ENCODE data around the gene CDKN3. TPM values are rescaled to one million over a fixed set of nuclear protein-coding genes. Genes with fewer than 3 reads are reported as not detected.
"Not testable (repeated sequence)": the region's sequence is repeated elsewhere in the genome, so short reads cannot be mapped to it uniquely, and the experiment has no call there.

The CDKN3 gene
- total RNA-seq, 1 donor from 2014 or later: 39.4 TPM

DNA sequence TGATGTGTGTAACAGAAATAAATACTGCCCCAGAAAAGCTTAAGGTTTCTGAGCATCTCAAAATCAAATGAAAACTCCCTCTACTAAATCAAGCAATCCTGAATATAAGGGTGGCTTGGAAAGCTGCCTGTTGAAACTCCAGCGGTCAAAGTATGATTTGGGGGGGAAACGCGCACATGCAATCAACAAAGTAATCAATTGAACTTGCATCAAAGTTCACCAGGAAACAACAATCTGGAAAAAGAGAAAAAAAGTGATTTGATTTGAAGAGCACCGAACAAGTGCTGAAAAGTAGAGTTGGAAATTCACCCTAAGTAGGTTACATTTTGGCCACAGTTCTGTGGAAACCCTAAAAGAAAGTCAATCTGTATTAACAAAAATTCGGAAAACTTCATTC, 43.7 kb downstream of the CDKN3 start:
- H3K4me1 Mint-ChIP-seq: peaks cover 48% of the 10 kb centered on the region
- H3K36me3 Mint-ChIP-seq (ENCODE audit: low read depth): peaks cover 6% of the 10 kb centered on the region
- peak overlapping the region; percentile 97 for H3K4me3 Mint-ChIP-seq
- no peak for DNase-seq (ENCODE audit: low read depth, low spot score)
- H3K27me3 Mint-ChIP-seq (ENCODE audit: low read depth): no peaks in the 10 kb centered on the region
- H3K27ac Mint-ChIP-seq (ENCODE audit: unreplicated experiment): peak overlapping the region; percentile 93
- TF ChIP-seq, protein P1, sequence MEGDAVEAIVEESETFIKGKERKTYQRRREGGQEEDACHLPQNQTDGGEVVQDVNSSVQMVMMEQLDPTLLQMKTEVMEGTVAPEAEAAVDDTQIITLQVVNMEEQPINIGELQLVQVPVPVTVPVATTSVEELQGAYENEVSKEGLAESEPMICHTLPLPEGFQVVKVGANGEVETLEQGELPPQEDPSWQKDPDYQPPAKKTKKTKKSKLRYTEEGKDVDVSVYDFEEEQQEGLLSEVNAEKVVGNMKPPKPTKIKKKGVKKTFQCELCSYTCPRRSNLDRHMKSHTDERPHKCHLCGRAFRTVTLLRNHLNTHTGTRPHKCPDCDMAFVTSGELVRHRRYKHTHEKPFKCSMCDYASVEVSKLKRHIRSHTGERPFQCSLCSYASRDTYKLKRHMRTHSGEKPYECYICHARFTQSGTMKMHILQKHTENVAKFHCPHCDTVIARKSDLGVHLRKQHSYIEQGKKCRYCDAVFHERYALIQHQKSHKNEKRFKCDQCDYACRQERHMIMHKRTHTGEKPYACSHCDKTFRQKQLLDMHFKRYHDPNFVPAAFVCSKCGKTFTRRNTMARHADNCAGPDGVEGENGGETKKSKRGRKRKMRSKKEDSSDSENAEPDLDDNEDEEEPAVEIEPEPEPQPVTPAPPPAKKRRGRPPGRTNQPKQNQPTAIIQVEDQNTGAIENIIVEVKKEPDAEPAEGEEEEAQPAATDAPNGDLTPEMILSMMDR (conservative IDR thresholded peaks at IDR 0.05): no peak
- H3K9me3 Mint-ChIP-seq: no peaks in the 10 kb centered on the region

DNA sequence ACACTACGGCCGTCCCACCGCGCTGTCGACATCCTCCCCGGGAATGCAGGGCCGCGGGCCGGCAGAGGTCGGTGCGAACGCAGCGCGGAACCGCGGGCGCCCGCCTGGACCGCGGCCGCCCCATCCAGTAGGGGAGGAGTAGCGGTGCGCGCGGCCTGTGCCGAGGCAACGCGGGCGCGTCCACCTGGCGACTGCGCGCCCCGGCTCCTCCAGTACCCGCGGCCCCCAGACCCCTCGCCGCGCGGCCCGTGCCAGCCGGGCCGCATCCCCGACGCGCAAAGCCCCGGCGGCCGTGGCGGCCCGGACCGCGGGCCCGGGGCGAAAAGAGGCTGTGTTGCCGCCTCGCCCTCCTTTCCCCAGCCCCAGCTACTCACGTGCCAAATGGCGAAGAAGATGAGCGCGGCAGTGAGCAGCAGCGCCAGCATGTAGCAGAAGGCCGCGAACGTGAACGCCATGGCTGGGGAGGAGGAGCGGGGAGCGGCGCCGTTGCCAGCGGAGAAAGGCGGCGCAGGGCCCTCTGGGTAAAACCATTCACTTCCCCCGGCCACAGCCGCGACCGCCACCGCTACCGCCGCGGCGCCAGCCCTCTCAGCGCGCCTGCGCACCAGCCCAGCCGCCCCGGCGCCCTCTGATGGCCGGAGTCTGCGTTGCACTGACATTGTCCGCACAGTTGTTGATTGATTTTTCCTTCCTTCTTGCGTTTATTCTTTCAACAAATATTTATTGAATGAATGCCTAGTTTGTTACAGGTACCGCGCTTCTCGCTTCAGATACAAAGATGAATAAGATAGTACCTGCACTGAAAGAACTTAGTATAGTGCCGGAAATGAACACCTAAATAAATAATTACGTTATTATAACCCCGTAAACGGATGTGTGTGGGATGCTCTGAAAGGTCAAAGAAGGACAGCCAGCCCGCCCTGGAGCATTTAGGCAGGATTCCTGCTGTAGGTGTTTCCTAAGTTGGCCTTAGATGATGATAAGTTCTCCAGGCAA, 44.4 kb downstream of the CDKN3 start, which contains the start of gene CNIH1:
Gene CNIH1 (minus strand): TSS at position 502 of the 996 bp plus-strand sequence. CDS start 47 bp downstream, at position 455.
- Mint-ChIP-seq H3K4me1 (peaks cover 49% of the 10 kb centered on the region), H3K4me3 (peak within 1 kb of the TSS; percentile 97), H3K27ac (ENCODE audit: unreplicated experiment) (peak within 1 kb of the TSS; percentile 96), H3K9me3 (no peaks in the 10 kb centered on the region), H3K36me3 (ENCODE audit: low read depth) (peaks cover 6% of the 10 kb centered on the region), H3K27me3 (ENCODE audit: low read depth) (no peaks in the 10 kb centered on the region)
- peak; percentile 99 for DNase-seq (ENCODE audit: low read depth, low spot score)
- TF ChIP-seq, protein P1 (conservative IDR thresholded peaks at IDR 0.05): peak; percentile 90

DNA sequence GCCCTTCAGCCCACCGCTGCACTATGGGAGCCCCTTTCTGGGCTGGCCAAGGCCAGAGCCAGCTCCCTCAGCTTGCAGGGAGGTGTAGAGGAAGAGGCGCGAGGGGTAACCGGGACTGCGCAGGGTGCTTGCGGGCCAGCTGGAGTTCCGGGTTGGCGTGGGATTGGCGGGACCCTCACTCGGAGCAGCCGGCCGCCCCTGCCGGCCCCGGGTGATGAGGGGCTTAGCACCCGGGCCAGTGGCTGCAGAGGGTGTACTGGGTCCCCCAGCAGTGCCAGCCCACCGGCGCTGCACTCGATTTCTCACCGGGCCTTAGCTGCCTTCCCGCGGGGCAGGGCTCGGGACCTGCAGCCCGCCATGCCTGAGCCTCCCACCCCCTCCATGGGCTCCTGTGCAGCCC, 46.2 kb downstream of the CDKN3 start:
- not testable (repeated sequence) for H3K36me3 Mint-ChIP-seq (ENCODE audit: low read depth); H3K4me3 Mint-ChIP-seq; H3K9me3 Mint-ChIP-seq; DNase-seq (ENCODE audit: low read depth, low spot score); H3K27me3 Mint-ChIP-seq (ENCODE audit: low read depth); H3K27ac Mint-ChIP-seq (ENCODE audit: unreplicated experiment)
- H3K4me1 Mint-ChIP-seq: peaks cover 38% of the 10 kb centered on the region

DNA sequence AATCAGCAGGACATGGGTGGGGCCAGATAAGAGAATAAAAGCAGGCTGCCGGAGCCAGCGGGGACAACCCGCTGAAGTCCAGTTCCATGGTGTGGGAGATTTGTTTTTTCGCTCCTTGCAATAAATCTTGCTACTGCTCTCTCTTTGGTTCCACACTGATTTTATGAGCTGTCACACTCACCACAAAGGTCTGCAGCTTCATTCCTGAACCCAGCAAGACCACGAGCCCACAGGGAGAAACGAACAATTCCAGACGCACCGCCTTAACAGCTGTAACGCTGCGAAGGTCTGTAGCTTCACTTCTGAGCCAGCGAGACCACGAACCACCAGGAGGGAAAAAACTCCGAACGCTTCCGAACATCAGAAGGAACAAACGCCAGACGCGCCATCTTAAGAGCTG, 47.2 kb downstream of the CDKN3 start:
- peak overlapping the region; percentile 35 for H3K4me3 Mint-ChIP-seq
- H3K36me3 Mint-ChIP-seq (ENCODE audit: low read depth): peaks cover 6% of the 10 kb centered on the region
- no peak for DNase-seq (ENCODE audit: low read depth, low spot score)
- H3K4me1 Mint-ChIP-seq: peaks cover 31% of the 10 kb centered on the region
- no peaks in the 10 kb centered on the region for H3K9me3 Mint-ChIP-seq
- no peak overlapping the region for H3K27ac Mint-ChIP-seq (ENCODE audit: unreplicated experiment)
- H3K27me3 Mint-ChIP-seq (ENCODE audit: low read depth): no peaks in the 10 kb centered on the region
- TF ChIP-seq, protein P1 (conservative IDR thresholded peaks at IDR 0.05): no peak

DNA sequence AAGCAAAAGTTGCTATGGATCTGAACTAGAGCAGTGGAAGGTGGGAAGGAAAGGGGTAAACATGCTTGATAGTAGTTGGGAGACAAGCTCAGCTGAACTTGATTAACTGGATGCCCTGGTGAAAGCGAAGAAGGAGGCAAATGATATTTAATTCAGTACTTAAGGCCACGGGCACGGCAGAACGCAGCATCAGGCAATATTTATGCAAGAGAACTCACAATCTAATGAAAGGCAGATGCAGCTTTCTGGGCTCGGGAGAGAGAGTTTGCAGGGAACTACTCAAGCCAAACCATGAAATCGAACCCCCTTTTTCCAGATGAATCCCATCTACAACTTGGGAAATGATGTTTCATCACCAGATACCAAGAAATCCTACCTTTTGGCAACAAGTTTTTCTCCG, 47.9 kb downstream of the CDKN3 start:
- Mint-ChIP-seq H3K4me3 (peak overlapping the region; percentile 44), H3K27me3 (ENCODE audit: low read depth) (no peaks in the 10 kb centered on the region), H3K9me3 (no peaks in the 10 kb centered on the region), H3K36me3 (ENCODE audit: low read depth) (peaks cover 5% of the 10 kb centered on the region), H3K4me1 (peaks cover 25% of the 10 kb centered on the region), H3K27ac (ENCODE audit: unreplicated experiment) (no peak overlapping the region)
- TF ChIP-seq, protein P1 (conservative IDR thresholded peaks at IDR 0.05): no peak
- DNase-seq (ENCODE audit: low read depth, low spot score): no peak

DNA sequence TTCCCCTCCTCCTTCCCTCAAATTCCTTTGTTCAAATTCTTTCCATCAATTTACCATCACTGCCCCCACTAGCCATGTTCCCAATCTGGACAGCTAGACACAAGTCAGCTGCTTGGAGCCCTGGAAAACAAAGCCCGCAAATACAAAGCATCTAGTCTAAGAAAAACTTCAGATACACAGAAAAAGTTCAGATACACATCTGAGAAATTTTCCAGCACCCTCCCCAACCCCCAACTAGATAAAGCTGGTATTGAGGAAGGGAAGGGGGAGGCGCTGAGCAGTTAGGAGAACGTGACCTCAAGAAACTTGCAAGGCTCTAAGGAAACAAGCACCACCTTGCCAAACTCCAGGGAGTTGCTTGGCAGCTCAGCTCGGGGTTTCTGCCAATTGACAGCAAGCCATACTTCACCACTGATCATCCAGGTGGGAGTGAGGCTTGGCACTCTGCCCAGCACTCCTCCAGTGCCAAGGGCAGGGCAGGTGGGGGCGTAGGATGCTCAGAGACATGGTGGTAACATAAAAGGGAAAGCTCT, 49.4 kb downstream of the CDKN3 start:
- Mint-ChIP-seq H3K27ac (ENCODE audit: unreplicated experiment) (peak overlapping the region; percentile 70), H3K4me3 (peak overlapping the region; percentile 28), H3K4me1 (peaks cover 15% of the 10 kb centered on the region), H3K36me3 (ENCODE audit: low read depth) (no peaks in the 10 kb centered on the region), H3K9me3 (no peaks in the 10 kb centered on the region), H3K27me3 (ENCODE audit: low read depth) (no peaks in the 10 kb centered on the region)
- no peak for DNase-seq (ENCODE audit: low read depth, low spot score)
- TF ChIP-seq, protein P1 (conservative IDR thresholded peaks at IDR 0.05): no peak

Data from neural crest cell (in vitro differentiated cells).